ENCODE results near the gene HIP1R. TPM values are rescaled to one million over a fixed set of nuclear protein-coding genes. Genes with fewer than 3 reads are reported as not detected.

Gene HIP1R
- total RNA-seq, 2 donors from 2014 or later: 42.6 to 74.2 TPM

DNA sequence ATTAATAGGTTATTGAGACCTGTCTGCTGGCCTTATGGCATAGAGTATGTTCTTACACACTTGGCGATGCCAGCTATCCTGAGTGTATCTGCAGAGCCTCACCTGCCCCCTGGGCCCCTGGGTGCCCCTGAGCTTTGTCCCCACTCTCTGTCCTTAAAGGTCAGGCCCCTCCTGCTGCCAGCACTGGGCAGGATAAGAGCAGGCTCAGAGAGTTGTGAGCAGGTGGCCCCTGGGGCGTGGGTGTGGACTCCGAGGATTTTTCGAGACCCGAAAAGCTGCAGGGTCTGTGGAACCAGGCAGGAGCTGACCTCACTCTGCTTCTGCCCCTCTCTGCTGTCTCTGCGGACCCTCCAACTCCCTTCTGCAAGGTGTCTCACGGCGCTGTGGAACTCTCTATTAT lies 8.2 kb downstream of the HIP1R start:
- Histone ChIP-seq H3K27me3 (no peaks in the 10 kb centered on the region), H3K27ac (no peak overlapping the region), H3K36me3 (no peaks in the 10 kb centered on the region), H3K9me3 (no peaks in the 10 kb centered on the region), H3K4me1 (peaks cover 8% of the 10 kb centered on the region), H3K9ac (ENCODE audit: low read depth in 2 of 2, low read length in 2 of 2) (no peak overlapping the region), H3K4me3 (no peak overlapping the region)
- TF ChIP-seq CTCF (IDR thresholded peaks at IDR 0.05): no peak
- intact Hi-C loops (cut with DNase I): no loop called here
- no peak for DNase-seq

- Histone ChIP-seq H3K9me3 (no peaks in the 10 kb centered on the region), H3K36me3 (no peaks in the 10 kb centered on the region), H3K4me1 (peaks cover 5% of the 10 kb centered on the region), H3K27ac (no peak overlapping the region), H3K4me3 (no peak overlapping the region), H3K9ac (ENCODE audit: low read depth in 2 of 2, low read length in 2 of 2) (no peak overlapping the region), H3K27me3 (no peaks in the 10 kb centered on the region)
- no peak for DNase-seq
- TF ChIP-seq CTCF (IDR thresholded peaks at IDR 0.05): no peak
- intact Hi-C loops (cut with DNase I): no loop called here
These were observed 9.2 kb downstream of the HIP1R start for GRCh38 chr12:122844366-122844971.

DNA sequence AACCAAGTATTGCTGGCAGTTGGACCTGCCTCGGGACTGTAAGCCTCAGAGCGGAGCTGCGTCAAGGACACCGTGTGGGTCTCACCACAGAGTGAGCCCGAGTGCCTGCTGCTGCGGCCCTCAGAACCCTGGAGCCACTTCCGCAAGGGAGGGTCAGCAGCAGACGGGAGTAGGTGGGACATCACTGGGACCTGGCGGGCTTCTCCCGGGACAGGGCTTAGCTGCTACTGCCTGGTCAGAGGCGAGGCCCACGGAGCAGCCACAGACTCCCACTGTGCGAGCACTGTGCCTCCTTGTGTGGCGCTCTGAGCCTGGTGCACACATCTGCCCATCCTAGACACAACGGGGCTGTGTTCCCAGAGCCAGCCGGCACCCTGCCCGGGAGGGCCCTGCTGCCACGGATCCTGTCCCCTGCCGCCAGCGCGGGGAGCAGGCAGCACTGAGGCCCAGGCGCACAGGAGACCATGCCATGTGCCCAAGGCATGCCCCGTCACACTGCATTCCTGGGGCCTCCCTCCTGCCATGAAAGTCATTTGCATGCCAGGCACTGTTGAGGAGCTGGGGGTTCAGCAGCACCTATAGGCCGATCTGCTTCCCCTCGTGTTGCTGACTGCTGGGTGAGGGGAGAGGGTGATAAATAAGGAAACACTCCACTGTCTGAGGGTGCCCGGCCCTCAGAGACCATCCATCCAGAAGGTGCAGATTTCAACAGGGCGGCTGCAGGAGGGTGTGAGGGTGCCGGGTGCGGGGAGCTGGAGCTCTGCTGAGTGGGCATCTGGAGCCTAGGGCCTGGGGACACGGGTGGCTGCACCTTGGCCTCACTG lies 10.0 kb downstream of the HIP1R start:
- Histone ChIP-seq H3K9ac (ENCODE audit: low read depth in 2 of 2, low read length in 2 of 2) (no peak overlapping the region), H3K36me3 (no peaks in the 10 kb centered on the region)
- intact Hi-C loops (cut with DNase I): no loop called here

DNA sequence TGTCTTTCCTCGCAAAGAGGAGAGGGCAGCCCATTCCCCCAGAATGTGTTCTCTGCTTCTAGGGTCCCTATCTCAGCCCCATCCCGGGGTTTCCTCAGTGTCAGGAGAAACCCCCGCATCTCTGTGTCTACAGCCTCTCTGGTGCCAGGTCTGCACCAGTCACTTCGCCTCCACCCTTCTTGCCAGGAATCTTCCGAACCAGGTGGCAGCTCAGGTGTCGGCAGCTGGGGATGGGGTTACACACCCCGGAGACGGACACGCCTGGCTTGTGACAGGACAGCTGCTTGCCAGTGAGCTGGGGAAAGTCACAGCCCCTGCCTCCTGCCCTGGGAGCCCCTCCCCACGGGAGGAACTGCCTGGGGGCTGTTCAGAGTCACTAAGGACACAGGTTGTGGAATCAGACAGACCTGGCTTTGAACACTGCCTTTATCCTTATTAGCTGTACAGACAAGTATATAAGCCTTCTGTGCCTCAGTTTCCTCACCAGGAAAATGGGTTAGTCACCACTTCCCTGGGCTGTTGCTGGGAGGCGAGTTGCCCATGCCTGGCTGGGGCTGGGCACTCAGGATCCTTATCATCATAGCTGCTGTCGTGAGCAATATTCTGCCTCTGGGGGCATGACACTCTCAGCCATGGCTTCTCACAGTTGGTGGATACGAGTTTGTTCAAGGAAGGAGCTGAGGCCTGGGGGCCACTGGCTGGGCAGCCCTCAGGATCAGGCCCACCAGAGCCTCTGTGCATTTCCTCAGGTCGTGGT lies 10.8 kb downstream of the HIP1R start:
- Histone ChIP-seq H3K36me3 (no peaks in the 10 kb centered on the region), H3K4me3 (no peak overlapping the region), H3K9me3 (no peaks in the 10 kb centered on the region), H3K27ac (no peak overlapping the region), H3K27me3 (no peaks in the 10 kb centered on the region), H3K9ac (ENCODE audit: low read depth in 2 of 2, low read length in 2 of 2) (no peak overlapping the region), H3K4me1 (no peaks in the 10 kb centered on the region)
- intact Hi-C loops (cut with DNase I): no loop called here
- no peak for DNase-seq
- TF ChIP-seq CTCF (IDR thresholded peaks at IDR 0.05): no peak

More for the DNA sequence above, 10.0 kb downstream of the HIP1R start:
- Histone ChIP-seq H3K27ac (no peak overlapping the region), H3K27me3 (no peaks in the 10 kb centered on the region), H3K4me1 (no peaks in the 10 kb centered on the region), H3K4me3 (no peak overlapping the region), H3K9me3 (no peaks in the 10 kb centered on the region)
- TF ChIP-seq CTCF (IDR thresholded peaks at IDR 0.05): no peak
- DNase-seq: no peak

DNA sequence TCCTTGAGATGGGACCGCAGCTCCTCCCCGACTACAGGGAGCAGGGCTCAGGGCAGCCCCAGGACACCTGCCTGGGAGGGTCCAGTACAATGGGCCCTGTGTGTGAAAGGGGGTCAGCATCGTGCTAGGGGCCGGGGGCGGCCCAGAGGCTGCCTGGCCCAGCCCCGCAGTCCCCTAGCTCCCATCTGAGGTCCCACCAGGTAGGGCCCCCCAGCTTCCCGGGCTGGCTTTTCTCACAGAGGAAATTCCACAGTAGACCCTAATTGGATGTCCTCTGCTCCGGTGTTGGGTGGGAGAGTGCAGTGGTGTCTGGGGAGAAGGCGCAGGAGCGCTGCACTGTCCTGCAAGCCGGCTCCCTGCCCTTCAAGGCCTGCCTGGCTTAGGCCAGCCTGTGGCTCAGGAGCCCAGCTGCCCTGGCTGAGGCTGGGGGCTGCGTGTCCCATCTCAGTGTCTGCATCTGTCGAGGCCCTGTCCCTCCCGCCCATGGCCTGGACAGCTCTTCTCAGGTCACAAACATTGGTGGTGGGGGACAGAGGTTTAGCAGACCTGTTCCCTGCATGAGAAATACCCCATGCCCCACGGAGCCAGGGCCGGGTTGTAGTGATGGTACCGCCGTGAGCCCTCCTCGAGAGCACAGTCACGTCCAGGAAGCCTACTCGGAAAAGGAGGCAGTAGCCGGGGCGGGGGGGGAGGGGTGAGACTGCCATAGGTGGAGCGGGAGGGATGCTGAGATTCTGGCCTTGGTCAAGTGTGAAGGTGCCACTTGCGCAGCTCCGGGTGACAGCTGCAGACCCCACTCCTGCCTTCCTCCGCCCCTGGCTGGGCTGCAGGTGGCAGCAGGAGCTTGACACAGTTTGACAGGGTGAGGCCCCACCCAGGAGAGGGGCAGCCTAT lies 11.6 kb downstream of the HIP1R start:
- Histone ChIP-seq H3K4me3 (no peak overlapping the region), H3K9ac (ENCODE audit: low read depth in 2 of 2, low read length in 2 of 2) (no peak overlapping the region), H3K27ac (no peak overlapping the region), H3K4me1 (no peaks in the 10 kb centered on the region), H3K27me3 (no peaks in the 10 kb centered on the region), H3K36me3 (no peaks in the 10 kb centered on the region), H3K9me3 (no peaks in the 10 kb centered on the region)
- no peak for DNase-seq
- intact Hi-C loops (cut with DNase I): no loop called here
- no peak for TF ChIP-seq CTCF (IDR thresholded peaks at IDR 0.05)
